ENCODE results near the gene GPLD1. TPM values are rescaled to one million over a fixed set of nuclear protein-coding genes. Genes with fewer than 3 reads are reported as not detected.

The GPLD1 gene
- total RNA-seq, 1 donor from 2014 or later = 3.5 TPM

DNA sequence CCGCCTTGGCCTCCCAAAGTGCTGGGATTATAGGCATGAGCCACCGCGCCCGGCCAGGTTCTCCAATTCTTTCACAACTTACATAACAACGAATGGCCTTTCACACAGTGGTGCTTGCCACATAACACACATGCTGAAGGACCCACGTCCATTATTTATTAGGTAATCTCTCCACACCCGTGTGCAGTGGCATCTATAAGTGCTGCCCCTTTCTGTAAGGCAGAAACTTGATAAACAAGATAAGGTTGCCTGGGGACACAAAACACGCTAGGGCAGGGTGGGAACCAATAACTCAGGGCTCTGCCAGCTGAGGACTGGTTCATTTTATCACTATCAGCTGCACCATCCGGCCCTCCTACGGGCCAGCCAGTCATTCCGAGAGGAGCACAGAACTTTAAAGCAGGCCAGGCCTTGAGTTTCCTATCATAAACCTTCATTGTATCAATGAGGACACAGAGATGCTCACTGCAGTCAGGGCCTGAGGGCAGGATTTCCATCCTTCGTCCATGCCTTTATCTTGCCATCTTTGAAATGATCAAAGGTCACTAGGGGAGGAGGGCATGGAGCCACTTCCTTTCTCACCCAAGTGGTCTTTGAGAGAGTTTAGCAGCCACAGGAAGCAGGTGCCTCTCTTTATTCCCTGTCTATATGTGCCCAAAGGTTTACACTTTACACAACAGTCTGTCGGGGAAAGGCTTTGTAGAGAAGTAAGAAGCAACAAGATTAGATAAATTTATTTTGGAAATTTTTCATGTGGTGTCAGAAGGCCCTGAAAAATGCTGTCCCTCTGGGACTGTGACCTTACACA lies 37.6 kb downstream of the GPLD1 start:
- H3K27ac ChIP-seq = no peak overlapping the region
- TF ChIP-seq, protein P1, sequence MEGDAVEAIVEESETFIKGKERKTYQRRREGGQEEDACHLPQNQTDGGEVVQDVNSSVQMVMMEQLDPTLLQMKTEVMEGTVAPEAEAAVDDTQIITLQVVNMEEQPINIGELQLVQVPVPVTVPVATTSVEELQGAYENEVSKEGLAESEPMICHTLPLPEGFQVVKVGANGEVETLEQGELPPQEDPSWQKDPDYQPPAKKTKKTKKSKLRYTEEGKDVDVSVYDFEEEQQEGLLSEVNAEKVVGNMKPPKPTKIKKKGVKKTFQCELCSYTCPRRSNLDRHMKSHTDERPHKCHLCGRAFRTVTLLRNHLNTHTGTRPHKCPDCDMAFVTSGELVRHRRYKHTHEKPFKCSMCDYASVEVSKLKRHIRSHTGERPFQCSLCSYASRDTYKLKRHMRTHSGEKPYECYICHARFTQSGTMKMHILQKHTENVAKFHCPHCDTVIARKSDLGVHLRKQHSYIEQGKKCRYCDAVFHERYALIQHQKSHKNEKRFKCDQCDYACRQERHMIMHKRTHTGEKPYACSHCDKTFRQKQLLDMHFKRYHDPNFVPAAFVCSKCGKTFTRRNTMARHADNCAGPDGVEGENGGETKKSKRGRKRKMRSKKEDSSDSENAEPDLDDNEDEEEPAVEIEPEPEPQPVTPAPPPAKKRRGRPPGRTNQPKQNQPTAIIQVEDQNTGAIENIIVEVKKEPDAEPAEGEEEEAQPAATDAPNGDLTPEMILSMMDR (IDR thresholded peaks at IDR 0.05) = no peak

DNA sequence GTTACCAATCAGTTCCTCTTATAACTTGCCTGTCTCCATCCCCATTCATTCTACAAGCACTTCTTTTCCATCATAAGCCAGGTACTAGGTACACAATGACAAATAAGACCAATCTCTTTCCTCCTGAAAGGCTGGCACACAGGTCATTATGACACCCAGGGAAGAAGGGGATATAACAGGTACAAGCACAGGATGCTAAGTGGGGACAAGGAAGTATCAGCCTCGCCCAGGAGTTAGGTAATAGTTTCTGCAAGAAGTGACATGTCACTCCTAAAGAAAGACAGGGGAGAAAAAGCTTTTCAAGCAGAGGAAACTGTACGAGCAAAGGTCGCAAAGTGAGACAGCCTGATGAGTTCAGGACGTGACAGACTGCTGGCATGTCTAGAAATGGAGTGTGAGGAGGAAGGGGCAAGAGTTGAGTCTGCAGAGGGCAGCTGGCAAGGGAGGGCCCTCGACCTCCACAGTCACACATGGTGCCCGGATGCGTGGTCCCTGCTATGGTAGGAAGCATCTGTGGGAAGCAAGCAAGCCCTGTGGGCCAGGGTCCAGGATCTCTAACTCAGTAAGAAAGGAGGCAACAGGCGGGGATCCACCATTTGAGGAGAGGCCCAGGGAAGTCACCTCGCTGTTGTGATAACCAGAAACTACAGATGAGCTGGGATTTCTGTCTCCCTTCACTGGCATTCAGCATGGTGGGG lies 40.4 kb downstream of the GPLD1 start:
- intact Hi-C loops (cut with DNase I) = no loop called here
- TF ChIP-seq, protein P1 (IDR thresholded peaks at IDR 0.05) = no peak
- DNase-seq (ENCODE audit: low spot score in 2 of 2) = no peak
- Histone ChIP-seq H3K4me1 (no peaks in the 10 kb centered on the region), H3K27ac (no peak overlapping the region), H3K9me3 (no peaks in the 10 kb centered on the region), H3K4me3 (no peak overlapping the region), H3K27me3 (no peaks in the 10 kb centered on the region), H3K36me3 (peaks cover 5 to 11% of the 10 kb centered on the region in 2 donors)

More for the DNA sequence above, 37.6 kb downstream of the GPLD1 start:
- intact Hi-C loops (cut with DNase I) = no loop called here
- DNase-seq (ENCODE audit: low spot score in 2 of 2) = no peak
- Histone ChIP-seq H3K4me1 (no peaks in the 10 kb centered on the region), H3K36me3 (peaks cover 0 to 7% of the 10 kb centered on the region in 2 donors), H3K4me3 (no peak overlapping the region), H3K27me3 (no peaks in the 10 kb centered on the region), H3K9me3 (no peaks in the 10 kb centered on the region)

DNA sequence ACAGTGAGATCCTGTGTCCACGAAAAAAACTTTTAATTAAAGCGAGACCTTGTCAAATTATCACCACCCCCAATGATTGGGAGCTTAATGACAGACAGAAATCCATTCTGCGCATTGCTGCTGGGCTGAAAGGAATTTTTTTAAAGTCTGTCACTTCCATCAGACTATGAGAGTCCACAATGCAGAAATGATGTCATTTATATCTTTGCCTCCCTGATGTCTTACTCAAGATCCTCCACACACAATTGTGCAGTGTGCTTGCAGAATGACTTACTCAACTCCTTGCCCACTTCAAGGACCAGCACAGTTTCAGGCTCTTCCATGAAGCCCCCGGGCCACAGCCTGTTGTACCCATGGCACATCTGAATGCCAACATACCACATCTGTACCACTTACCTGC lies 41.0 kb downstream of the GPLD1 start:
- no peaks in the 10 kb centered on the region for H3K4me1 ChIP-seq
- H3K27me3 ChIP-seq = no peaks in the 10 kb centered on the region
- H3K9me3 ChIP-seq = no peaks in the 10 kb centered on the region
- H3K36me3 ChIP-seq = peaks cover 5 to 11% of the 10 kb centered on the region in 2 donors
- intact Hi-C loops (cut with DNase I) = no loop called here
- no peak for DNase-seq (ENCODE audit: low spot score in 2 of 2)
- TF ChIP-seq, protein P1 (IDR thresholded peaks at IDR 0.05) = no peak
- no peak overlapping the region for H3K4me3 ChIP-seq
- no peak overlapping the region for H3K27ac ChIP-seq

DNA sequence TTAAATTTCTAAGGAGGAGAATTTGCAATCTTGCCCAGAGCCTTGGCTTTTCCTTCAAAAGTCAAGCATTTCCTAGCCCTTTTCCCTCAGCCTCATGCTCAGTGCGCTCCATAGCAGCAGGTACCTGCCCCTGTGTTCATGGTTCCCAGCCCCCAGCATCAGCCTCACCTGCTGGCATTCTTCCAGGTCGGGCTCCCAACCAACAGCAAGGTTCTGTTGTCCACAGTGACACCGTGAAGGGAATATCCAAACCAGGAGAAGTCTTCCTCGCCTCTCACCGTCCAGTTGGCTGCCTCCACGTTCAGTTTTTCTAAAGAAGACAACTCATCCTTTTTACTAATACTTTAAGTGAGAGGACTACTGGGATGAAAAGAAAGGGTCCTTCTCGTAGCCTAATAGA lies 42.7 kb downstream of the GPLD1 start:
- H3K9me3 ChIP-seq = no peaks in the 10 kb centered on the region
- no peak for DNase-seq (ENCODE audit: low spot score in 2 of 2)
- no peaks in the 10 kb centered on the region for H3K27me3 ChIP-seq
- no peaks in the 10 kb centered on the region for H3K4me1 ChIP-seq
- intact Hi-C loops (cut with DNase I) = no loop called here
- TF ChIP-seq, protein P1 (IDR thresholded peaks at IDR 0.05) = no peak
- peaks cover 5 to 11% of the 10 kb centered on the region in 2 donors for H3K36me3 ChIP-seq
- H3K4me3 ChIP-seq = no peak overlapping the region
- H3K27ac ChIP-seq = no peak overlapping the region

DNA sequence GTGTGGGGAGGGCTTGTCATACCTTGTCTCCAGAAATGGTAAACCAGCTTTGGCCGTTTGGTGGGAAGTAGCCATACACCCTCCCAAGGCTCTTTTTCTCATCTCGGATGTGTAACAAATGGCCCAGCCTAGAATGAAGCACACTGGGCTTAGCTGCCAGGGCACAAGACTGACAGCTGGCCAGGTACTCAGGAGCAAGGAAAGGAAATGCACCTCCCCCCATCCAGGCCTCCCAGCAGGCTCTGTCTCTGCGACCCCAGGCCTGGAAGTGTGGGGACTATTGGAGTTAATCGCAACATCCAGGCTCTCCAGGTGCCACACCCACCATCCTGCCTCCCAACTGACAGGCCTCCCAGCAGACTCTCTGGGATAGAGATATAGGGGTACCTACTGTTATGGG lies 43.7 kb downstream of the GPLD1 start:
- Histone ChIP-seq H3K4me3 (no peak overlapping the region), H3K27ac (no peak overlapping the region), H3K4me1 (no peaks in the 10 kb centered on the region), H3K36me3 (peaks cover 5 to 11% of the 10 kb centered on the region in 2 donors), H3K27me3 (no peaks in the 10 kb centered on the region), H3K9me3 (no peaks in the 10 kb centered on the region)
- TF ChIP-seq, protein P1 (IDR thresholded peaks at IDR 0.05) = no peak
- intact Hi-C loops (cut with DNase I) = no loop called here
- DNase-seq (ENCODE audit: low spot score in 2 of 2) = no peak
